ENCODE results near the gene CITED4.

The CITED4 gene

GRCh38 chr1:40876436-40876761 is 14.2 kb upstream of the CITED4 start:
- no peak for TF ChIP-seq ARNTL (CRISPR knock-in tag; IDR thresholded peaks at IDR 0.05; ENCODE audit: borderline replicate concordance, low read depth)
- TF ChIP-seq TOX (CRISPR knock-in tag; IDR thresholded peaks at IDR 0.05; ENCODE audit: borderline replicate concordance) = no peak
- no peak for TF ChIP-seq CSRNP3 (CRISPR knock-in tag; IDR thresholded peaks at IDR 0.05)
- no peak for ATAC-seq

DNA sequence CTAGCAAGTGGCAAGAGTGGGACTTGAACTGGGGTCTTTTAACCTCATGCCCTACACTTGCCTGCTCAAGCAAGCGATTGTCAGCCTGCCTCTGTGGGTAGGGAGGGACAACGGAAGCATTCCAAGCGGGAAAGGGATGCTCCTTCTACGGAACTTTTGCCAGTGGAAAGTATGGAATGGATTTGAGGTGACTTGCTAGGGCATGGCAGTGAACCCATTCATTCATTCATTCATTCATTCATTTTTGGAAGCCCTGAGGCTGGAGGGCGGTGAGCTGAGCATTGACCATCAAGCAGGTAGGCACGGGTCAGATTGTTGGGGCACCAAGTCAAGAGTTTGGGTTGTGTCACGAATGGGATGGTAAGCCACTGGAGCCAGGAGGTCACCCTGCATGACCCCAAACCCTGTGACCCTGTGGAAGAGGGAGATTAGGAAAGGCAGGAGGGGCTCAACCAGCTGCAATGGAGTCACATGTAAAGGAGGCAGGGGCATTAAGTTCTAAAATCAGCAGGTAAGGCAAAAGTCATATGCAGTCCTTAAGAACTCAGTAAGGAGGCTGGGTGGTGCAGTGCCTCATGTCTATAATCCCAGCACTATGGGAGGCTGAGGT is 11.8 kb upstream of the CITED4 start:
- no peak for TF ChIP-seq ISL1 (CRISPR knock-in tag; IDR thresholded peaks at IDR 0.05)
- no peak for TF ChIP-seq TOX (CRISPR knock-in tag; IDR thresholded peaks at IDR 0.05; ENCODE audit: borderline replicate concordance)
- TF ChIP-seq CSRNP3 (CRISPR knock-in tag; IDR thresholded peaks at IDR 0.05) = no peak
- no peak for TF ChIP-seq PPARA (CRISPR knock-in tag; IDR thresholded peaks at IDR 0.05; ENCODE audit: borderline replicate concordance)
- no peak for TF ChIP-seq ZNF8 (CRISPR knock-in tag; IDR thresholded peaks at IDR 0.05)
- TF ChIP-seq ZNF565 (CRISPR knock-in tag; conservative IDR thresholded peaks at IDR 0.05; ENCODE audit: low read depth) = no peak
- no peak for TF ChIP-seq RARB (CRISPR knock-in tag; IDR thresholded peaks at IDR 0.05)
- TF ChIP-seq, protein P1, sequence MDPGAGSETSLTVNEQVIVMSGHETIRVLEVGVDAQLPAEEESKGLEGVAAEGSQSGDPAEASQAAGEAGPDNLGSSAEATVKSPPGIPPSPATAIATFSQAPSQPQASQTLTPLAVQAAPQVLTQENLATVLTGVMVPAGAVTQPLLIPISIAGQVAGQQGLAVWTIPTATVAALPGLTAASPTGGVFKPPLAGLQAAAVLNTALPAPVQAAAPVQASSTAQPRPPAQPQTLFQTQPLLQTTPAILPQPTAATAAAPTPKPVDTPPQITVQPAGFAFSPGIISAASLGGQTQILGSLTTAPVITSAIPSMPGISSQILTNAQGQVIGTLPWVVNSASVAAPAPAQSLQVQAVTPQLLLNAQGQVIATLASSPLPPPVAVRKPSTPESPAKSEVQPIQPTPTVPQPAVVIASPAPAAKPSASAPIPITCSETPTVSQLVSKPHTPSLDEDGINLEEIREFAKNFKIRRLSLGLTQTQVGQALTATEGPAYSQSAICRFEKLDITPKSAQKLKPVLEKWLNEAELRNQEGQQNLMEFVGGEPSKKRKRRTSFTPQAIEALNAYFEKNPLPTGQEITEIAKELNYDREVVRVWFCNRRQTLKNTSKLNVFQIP (CRISPR knock-in tag; IDR thresholded peaks at IDR 0.05; ENCODE audit: borderline replicate concordance, low read depth) = no peak
- no peak for TF ChIP-seq CSDC2 (CRISPR knock-in tag; IDR thresholded peaks at IDR 0.05)
- TF ChIP-seq, protein P2, sequence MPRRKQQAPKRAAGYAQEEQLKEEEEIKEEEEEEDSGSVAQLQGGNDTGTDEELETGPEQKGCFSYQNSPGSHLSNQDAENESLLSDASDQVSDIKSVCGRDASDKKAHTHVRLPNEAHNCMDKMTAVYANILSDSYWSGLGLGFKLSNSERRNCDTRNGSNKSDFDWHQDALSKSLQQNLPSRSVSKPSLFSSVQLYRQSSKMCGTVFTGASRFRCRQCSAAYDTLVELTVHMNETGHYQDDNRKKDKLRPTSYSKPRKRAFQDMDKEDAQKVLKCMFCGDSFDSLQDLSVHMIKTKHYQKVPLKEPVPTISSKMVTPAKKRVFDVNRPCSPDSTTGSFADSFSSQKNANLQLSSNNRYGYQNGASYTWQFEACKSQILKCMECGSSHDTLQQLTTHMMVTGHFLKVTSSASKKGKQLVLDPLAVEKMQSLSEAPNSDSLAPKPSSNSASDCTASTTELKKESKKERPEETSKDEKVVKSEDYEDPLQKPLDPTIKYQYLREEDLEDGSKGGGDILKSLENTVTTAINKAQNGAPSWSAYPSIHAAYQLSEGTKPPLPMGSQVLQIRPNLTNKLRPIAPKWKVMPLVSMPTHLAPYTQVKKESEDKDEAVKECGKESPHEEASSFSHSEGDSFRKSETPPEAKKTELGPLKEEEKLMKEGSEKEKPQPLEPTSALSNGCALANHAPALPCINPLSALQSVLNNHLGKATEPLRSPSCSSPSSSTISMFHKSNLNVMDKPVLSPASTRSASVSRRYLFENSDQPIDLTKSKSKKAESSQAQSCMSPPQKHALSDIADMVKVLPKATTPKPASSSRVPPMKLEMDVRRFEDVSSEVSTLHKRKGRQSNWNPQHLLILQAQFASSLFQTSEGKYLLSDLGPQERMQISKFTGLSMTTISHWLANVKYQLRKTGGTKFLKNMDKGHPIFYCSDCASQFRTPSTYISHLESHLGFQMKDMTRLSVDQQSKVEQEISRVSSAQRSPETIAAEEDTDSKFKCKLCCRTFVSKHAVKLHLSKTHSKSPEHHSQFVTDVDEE (CRISPR knock-in tag; IDR thresholded peaks at IDR 0.05) = no peak
- TF ChIP-seq GLIS3 (CRISPR knock-in tag; IDR thresholded peaks at IDR 0.05) = no peak
- no peak for TF ChIP-seq SNAI2 (CRISPR knock-in tag; IDR thresholded peaks at IDR 0.05)
- TF ChIP-seq BACH2 (CRISPR knock-in tag; IDR thresholded peaks at IDR 0.05; ENCODE audit: borderline replicate concordance) = no peak
- no peak for TF ChIP-seq OSR1 (CRISPR knock-in tag; IDR thresholded peaks at IDR 0.05)
- no peak for TF ChIP-seq ESRRG (CRISPR knock-in tag; IDR thresholded peaks at IDR 0.05)
- TF ChIP-seq, protein P3, sequence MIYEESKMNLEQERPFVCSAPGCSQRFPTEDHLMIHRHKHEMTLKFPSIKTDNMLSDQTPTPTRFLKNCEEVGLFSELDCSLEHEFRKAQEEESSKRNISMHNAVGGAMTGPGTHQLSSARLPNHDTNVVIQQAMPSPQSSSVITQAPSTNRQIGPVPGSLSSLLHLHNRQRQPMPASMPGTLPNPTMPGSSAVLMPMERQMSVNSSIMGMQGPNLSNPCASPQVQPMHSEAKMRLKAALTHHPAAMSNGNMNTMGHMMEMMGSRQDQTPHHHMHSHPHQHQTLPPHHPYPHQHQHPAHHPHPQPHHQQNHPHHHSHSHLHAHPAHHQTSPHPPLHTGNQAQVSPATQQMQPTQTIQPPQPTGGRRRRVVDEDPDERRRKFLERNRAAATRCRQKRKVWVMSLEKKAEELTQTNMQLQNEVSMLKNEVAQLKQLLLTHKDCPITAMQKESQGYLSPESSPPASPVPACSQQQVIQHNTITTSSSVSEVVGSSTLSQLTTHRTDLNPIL (CRISPR knock-in tag; IDR thresholded peaks at IDR 0.05; ENCODE audit: low read depth) = no peak
- ATAC-seq = no peak

- ATAC-seq = no peak
- no peak for TF ChIP-seq ZC3H10 (CRISPR knock-in tag; IDR thresholded peaks at IDR 0.05)
- no peak for TF ChIP-seq ZFP30 (CRISPR knock-in tag; IDR thresholded peaks at IDR 0.05)
- no peak for TF ChIP-seq ZNF565 (CRISPR knock-in tag; conservative IDR thresholded peaks at IDR 0.05; ENCODE audit: low read depth)
- TF ChIP-seq PATZ1 (CRISPR knock-in tag; IDR thresholded peaks at IDR 0.05; ENCODE audit: borderline replicate concordance) = no peak
- no peak for TF ChIP-seq ISL1 (CRISPR knock-in tag; IDR thresholded peaks at IDR 0.05)
- no peak for TF ChIP-seq CSDC2 (CRISPR knock-in tag; IDR thresholded peaks at IDR 0.05)
- no peak for TF ChIP-seq ZNF70 (CRISPR knock-in tag; IDR thresholded peaks at IDR 0.05)
- TF ChIP-seq SNAI2 (CRISPR knock-in tag; IDR thresholded peaks at IDR 0.05) = no peak
- no peak for TF ChIP-seq TOX (CRISPR knock-in tag; IDR thresholded peaks at IDR 0.05; ENCODE audit: borderline replicate concordance)
- TF ChIP-seq, protein P1 (CRISPR knock-in tag; IDR thresholded peaks at IDR 0.05; ENCODE audit: borderline replicate concordance, low read depth) = no peak
- TF ChIP-seq ZNF8 (CRISPR knock-in tag; IDR thresholded peaks at IDR 0.05) = no peak
- TF ChIP-seq RARB (CRISPR knock-in tag; IDR thresholded peaks at IDR 0.05) = no peak
- TF ChIP-seq ZFP3 (CRISPR knock-in tag; IDR thresholded peaks at IDR 0.05) = no peak
- TF ChIP-seq TCF4 (CRISPR knock-in tag; IDR thresholded peaks at IDR 0.05; ENCODE audit: borderline replicate concordance) = no peak
- no peak for TF ChIP-seq GLIS3 (CRISPR knock-in tag; IDR thresholded peaks at IDR 0.05)
These were observed 10.1 kb upstream of the CITED4 start for GRCh38 chr1:40872276-40872675.
